CD4-positive, alpha-beta T cell treated with Interleukin-6 for 4 hours (primary cell): ENCODE measurements around the gene TSTD2.

Source experiments
- DNase-seq: peaks from one replicate; pipeline ENCODE4 v3.0.0-alpha.2; 2020; ENCODE audit warnings: mixed read lengths

The TSTD2 gene

DNA sequence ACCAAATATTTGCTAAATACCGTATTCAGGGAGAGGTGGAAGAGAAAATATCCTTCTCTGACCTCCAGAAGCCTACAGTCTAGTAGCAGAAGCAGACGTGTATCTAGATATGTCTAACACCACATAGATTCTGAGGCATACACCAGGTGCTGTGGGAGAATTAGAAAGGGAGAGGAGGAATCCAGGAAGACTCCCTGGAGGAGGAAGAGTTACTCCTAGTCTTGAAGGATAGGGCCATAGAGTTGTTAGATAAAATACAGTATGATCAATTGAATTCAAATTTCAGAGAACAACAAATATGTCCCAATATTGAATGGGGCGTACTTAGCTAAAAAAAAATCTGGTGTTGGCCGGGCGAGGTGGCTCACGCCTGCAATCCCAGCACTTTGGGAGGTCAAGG is 73.0 kb downstream of the TSTD2 start:
- no peak for DNase-seq

DNA sequence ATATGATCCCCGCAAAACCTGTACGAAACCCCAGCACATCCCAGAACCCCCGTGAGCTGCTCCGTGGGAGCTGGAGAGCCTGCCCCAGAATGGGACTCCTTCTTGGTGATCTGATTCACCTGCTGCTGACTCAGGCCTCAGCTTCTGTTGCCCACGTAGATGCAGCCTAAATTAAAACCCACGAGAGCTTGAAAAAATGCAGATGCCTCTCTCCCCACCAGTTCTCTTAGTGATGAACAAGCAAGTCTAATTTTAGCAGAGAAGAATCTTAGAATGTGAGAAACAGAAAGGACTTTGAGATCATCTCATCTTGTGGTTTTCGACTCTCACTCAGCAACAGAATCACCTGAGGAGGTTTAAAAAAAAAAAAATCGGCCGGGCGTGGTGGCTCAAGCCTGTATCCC is 74.1 kb downstream of the TSTD2 start:
- DNase-seq, result no peak

DNA sequence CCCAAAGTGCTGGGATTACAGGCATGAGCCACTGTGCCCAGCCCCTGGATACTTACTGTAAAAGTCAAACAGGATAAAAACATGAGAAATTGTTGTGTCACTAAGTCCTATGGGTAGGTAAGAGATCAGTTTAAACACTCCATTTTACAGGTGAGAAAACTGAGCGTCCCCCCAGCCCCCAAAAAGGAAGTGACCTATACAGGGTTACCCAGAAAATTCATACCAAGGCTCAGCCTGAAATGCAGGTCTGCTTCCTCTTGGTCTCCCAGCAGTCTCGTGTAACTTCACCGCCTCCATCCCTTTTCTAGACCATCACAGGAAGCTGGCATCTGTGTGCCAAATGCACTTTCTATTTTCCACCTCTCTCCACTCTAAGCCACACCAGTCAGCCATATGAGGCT is 74.5 kb downstream of the TSTD2 start:
- DNase-seq, result no peak

DNA sequence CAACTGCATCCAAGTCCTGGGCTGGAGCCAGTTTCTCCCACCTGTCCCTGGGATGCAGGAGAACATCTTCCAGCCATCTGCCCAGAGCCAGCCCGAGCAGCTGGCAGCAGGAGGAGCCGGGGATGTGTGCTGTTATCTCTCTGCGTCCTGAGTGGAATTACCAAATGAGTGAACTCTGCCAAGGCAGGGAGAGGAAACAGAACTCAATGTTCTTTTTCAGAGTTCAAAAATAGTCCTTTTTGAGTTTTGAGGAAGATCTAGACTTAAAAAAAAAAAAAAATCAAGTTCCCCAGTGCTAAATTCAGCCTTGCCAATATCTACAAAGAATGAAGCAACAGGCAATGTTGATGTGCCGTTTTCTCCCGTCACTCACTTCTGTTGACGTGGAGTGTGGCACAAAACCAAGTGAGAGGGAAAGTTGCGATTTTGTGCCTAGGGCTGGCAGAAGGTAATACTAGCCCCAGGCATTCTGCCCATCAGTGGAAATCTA is 75.5 kb downstream of the TSTD2 start:
- no peak for DNase-seq

DNA sequence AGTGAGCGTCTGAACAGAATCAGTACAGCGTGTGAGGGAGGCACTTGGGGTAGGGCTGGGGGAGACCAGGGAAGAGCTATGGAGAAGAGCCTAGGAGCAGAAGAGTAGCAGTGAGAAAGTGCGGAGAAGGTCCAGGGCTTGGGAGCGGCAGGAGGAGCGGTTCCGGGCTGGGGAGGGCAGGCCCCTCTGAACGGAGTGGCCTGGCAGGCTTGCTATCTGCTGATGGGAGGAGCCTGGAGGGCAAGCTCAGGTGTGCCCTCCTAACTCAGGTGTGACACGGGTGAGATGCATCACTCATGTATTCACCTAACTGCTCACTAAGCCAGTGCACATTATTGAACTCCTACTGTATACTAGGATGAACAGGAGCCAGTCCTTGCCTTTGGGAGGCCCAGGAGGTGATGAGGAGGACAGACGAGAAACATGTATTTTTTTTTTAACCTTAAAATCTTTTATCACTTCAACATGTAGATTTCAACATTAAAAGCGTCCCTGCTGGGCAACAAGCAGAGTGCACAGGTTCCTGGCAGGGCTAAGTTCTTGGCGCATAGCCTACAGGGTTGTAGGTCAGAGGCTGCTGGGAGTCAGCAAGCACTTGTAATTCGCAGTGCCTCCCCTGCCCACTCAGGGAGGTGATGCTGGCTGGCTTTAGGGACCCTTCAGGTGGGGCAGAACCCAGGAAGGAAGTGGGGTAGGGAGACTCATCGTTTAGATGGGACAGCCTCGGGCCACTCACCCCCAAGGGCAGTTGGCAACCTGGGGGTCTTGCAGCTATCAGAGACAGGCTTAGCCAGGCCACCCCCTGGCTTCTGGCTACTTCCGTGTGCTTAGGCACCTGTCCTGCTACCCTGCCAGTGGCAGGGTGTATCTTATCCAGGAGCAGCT is 76.2 kb downstream of the TSTD2 start:
- no peak for DNase-seq

DNA sequence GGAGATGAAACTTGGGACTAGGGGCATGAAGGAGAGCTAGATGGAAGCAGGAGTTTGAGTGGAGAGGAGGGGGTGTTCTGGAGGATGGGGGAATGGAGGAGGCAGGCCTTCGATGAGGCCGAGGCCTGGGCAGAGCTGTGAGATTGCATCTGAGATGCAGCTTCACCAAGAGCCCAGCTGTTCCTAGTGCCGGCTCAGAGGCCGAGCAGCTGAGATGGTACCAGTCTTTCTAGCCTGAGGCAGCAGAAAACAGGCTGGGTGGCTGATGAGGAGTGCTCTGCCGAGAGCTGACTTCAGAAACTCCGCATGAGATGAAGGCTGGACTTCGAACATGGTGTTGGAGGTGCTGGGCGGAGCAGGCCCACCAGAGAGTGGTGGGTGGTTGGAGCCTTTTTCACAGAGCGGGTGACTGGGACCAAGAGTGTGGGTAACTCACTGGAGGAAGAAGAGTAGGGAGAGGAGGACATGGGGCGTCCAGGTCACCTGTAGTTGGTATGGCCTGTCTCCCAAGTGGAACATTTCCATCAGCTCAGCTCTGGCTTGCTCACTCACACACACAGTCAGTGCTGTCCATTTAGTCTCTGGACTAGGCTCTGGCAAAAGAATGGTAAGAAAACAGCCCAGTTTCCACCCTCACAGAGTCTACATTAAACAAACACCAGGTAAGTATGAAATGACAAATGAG is 77.0 kb downstream of the TSTD2 start:
- DNase-seq, result no peak

DNA sequence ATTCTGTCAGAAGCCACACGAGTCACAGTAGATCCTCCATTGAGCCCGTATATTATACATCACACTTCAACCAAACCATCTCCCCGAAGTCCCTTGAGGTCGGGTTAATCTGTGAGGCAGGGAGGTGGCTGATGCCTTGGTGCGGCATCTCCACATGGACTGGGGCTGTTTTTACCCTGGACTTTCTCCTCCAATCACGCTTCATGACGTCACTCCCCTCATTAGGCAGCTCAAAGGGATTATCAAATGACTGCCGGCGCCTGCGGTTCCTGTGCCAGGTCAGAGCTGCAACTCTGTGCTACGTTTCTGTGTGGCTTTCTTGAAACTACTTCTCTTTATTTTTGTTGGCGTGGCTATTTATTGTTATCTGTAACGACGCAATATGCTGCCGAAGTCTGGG is 78.0 kb downstream of the TSTD2 start:
- DNase-seq, result no peak

DNA sequence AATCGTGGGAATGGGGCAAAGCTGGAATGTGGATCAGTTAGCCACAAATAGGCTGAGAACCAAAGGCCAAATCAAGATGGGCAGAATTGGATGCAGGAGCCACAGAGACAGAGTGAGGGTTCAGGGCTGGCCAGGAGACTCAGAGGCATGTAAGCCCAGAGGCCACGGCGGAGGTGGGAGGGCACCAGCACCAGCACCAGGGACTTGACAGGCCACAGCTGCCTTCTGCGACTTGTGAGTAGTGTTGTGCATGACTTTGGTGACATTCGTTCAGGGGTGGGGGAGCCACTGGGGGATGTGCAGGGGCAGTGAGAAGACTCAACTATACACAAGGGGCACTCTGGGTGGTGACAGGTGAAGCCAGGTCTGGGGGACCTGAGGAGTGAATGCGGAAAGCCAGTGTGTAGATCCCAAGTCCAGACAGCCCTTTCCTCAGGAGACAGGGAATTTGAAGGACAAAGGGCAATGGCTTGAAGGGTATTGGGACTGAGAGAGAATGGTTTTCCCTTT is 78.5 kb downstream of the TSTD2 start:
- no peak for DNase-seq

DNA sequence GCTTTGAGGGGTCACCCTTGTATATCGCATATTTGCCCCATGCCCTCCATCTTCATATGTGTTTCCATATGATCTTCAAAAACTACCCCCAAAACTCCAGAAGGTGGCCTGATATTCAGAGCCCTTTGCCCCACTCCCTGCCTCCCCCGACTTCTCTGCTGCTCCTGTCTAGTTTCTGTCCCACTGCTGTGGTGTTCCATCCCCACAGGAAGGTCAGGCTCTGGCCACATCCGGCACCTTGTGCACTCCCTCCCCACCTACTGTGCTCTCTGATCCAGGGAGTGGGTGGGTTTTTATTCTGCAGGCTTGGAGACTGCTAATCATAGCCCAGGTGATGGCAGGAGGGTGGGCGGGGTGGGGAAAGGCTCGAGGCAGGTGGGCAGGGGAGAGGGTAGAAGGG is 79.3 kb downstream of the TSTD2 start:
- no peak for DNase-seq

DNA sequence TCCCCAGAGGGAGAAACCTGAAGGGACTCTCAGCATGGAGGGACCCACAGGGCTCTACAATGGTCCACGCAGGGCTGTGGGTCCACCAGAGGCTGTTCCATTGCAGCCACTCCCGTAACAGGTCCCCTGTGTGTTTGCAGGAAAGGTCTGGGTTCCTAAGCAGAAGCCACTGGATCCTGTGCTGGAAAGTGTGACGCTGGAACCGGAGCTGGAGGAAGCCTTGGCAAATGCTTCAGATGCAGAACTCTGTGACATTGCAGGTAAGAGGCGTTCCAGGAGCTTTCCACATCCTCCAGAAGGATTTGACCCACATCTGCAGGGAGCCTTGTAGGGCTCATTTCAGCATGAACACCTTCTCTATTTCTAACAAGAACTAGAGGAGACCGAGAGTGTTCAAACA is 80.0 kb downstream of the TSTD2 start:
- DNase-seq, result no peak

DNA sequence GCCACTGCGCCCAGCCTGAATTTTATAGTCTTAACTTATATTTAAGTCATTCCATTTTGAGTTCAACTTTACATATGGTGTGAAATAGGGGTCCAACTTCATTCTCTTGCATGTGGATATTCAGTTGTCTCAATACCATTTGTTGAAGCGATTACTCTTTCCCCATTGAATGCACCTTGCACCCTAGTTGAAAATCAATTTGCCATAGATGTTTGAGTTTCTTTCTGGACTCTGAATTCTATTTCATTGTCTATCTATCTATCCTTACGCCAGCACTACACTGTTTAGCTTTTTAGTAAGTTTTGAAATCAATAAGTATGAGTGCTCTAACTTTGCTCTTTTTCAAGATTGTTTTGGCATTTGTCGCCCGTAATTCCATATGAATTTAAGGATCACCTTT is 81.9 kb downstream of the TSTD2 start:
- DNase-seq, result no peak

DNA sequence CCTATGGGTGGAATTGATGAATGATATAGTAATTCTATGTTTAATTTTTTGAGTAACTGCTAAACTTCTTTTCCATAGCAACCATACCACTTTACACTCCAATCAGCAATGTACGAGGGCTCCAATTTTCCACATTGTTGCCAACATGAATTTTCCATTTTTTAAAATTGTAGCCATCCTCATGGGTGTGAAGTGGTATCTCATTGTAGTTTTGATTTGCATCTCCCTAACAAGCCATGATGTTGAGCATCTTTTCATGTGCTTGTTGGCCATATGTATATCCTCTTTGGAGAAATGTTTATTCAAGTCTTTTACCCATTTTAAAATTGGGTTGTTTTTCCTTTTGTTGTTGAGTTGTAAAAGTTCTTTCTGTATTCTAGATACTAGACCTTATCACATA is 82.8 kb downstream of the TSTD2 start:
- DNase-seq, result no peak
